Measurements from ENCODE around the gene GGT6.

GGT6 gene

DNA sequence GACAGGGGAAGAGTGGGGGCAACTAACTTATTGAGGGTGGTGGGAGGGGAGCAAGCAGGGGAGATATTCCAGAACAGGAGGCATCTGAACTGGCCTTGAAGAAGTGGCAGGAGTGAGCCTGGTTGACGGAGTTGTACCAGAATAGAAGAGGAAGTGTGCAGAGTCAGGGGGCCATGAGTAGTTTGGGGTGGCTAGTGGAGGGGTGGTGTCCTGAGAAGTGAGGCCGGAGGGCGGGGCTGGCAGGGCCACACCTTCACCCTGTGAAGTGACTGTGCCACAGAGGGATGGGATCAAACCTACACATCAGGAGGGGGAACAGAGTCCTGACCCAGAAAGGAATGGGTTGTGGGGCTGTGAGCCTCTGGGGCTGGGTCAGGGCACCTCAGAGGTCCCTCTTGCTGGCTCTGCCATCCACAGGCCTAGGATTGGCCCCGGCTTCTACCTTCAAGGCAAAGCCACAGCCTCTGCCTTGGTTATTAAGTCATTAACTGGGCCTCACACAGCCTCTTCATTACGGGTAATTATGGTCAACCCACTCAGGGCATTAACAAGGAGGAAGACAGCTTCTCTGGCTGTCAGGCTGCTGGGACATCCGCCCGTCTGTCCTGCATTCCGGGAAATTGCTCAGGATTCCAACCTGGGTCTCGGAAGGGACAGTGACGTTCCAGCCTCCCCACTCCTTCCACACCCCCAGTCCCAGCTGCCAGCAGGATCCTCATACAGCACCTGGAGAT is 49.0 kb downstream of the GGT6 start:
- TF ChIP-seq, protein P1, sequence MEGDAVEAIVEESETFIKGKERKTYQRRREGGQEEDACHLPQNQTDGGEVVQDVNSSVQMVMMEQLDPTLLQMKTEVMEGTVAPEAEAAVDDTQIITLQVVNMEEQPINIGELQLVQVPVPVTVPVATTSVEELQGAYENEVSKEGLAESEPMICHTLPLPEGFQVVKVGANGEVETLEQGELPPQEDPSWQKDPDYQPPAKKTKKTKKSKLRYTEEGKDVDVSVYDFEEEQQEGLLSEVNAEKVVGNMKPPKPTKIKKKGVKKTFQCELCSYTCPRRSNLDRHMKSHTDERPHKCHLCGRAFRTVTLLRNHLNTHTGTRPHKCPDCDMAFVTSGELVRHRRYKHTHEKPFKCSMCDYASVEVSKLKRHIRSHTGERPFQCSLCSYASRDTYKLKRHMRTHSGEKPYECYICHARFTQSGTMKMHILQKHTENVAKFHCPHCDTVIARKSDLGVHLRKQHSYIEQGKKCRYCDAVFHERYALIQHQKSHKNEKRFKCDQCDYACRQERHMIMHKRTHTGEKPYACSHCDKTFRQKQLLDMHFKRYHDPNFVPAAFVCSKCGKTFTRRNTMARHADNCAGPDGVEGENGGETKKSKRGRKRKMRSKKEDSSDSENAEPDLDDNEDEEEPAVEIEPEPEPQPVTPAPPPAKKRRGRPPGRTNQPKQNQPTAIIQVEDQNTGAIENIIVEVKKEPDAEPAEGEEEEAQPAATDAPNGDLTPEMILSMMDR (IDR thresholded peaks at IDR 0.05; ENCODE audit: extremely low read depth, missing control alignments): no peak
- no peak for DNase-seq (ENCODE audit: low spot score)

DNA sequence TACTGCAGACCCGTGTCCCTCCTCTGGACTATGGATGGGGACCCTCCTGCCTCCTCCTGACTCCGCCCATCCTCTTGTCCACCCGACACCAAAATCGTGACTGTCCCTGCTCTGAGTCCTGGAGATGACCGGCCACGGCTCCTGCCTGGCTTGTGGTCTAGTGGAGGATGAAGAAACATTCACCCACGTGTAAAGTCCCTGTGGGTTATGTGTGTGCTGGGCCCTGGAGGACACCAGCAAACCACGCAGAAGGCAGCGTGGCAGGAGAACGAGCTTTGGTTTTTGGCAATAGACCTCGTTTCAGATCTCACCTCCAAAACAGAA is 49.8 kb downstream of the GGT6 start:
- DNase-seq (ENCODE audit: low spot score): no peak
- TF ChIP-seq, protein P1 (IDR thresholded peaks at IDR 0.05; ENCODE audit: extremely low read depth, missing control alignments): no peak

DNA sequence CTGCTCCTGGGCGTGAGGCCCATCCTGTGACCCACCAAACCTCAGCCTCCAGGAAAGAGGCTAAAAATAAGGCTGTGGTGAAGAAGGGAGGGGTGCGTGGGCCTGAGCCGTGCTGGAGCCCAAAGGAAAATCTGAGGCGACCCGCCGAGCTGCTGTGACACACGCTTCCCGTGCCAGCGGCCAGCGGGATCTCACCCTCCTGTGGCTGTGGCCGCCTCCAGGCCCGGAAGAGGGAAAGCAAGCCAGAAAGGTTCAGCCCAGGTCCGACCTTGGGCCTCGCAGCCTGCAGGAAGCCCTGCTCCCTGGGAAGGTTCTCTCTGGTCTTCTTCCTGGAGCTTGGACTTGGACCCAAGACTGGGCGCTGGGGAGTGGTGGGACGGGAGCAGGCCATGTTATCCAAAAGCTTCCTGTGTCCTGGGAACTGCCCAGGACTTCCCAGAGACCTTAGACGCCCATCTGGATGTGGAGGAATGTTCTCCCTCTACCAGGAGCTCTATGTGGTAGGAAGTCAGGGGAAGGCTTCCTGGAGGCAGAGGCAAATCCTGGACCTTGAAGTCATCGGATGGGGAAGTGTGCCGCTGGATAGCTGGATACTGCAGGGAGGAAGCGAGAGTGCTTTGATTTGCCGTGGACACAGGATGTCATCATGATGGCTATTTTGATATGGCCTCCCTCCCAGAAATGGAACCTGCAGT is 50.3 kb downstream of the GGT6 start:
- DNase-seq (ENCODE audit: low spot score): no peak
- TF ChIP-seq, protein P1 (IDR thresholded peaks at IDR 0.05; ENCODE audit: extremely low read depth, missing control alignments): no peak

DNA sequence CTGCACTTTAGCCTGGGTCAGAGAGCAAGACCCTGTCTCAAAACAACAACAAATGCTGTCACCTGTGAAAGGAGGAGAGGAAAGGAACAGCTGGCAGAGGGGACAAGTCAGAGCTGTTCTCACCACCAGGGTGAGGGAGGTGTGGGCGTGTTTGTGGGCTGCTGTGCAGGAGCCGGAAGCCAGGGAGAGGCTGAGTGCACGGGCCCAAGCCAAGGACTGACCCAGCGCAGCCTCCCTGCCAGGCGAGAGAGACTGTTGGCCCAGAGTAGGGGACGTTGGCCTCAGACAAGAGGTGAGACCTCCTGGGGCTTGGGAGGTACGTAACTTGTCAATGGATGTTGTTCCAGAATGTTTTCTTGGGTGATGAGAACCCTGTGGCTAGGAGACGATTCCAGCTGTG is 51.0 kb downstream of the GGT6 start:
- TF ChIP-seq, protein P1 (IDR thresholded peaks at IDR 0.05; ENCODE audit: extremely low read depth, missing control alignments): no peak
- DNase-seq (ENCODE audit: low spot score): peak; percentile 70

DNA sequence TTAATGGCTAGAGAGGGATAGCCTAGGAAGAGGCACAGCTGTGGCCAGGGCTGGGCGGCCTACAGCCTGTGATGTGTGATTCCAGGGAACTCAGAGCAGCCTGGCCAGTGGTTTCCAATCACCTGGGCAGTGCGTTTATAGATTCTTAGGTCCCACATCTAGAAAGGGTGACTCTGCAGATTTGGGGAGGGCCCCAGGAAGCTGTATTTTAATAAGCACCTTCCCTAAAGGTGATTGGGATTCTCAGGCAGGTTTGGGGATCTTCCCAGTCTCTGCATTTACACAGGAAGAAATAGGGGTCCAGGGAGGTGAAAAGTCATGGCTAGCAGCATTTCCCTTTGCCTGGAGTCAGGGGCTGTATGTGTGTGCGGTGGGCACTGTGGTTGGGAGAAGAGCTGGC is 52.2 kb downstream of the GGT6 start:
- DNase-seq (ENCODE audit: low spot score): no peak
- TF ChIP-seq, protein P1 (IDR thresholded peaks at IDR 0.05; ENCODE audit: extremely low read depth, missing control alignments): no peak

DNA sequence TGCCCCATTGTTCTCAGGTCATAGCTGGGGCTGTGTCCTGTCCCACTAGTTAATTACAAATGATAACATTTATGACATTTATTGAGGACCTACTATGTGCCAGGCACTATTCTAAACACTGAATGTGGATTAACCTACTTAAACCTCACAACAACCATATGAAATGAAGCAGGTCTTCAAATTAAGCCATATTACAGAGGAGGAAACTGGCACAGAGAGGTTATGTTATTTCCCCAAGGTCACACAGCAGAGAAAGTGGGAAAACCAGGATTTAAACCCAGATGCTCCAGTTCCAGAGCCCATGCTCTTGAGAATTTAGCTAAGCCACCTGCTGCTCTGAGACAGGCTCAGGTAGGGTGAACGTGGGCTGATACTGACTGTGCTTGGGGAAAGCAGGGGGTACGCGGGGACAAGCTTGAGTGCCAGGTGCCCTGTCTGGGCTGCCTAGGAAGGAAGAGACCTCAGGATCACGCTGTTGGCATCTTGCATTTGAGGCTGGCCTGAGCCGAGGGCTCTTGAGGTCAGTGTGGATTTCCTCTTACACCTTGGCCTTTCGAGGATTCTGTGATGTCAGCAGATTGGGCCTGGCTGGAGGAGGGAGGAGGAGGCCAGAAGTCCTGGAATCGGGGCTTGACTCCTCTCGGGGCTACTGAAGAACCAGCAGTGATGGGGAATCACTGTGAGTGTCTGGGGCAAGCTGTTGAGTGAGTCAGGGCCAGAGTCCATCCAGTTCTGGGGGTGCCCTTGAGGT is 52.8 kb downstream of the GGT6 start:
- no peak for DNase-seq (ENCODE audit: low spot score)
- TF ChIP-seq, protein P1 (IDR thresholded peaks at IDR 0.05; ENCODE audit: extremely low read depth, missing control alignments): no peak

Measured in GM20000 (cell line).